IPS-18c (cell line): Measurements from ENCODE around the gene STAM.
"Not testable (repeated sequence)": the region's sequence is repeated elsewhere in the genome, so short reads cannot be mapped to it uniquely, and the experiment has no call there.

Source experiments
- H3K4me3 ChIP-seq: 2 replicates; pipeline ENCODE4 v1.7.0; 2013; ENCODE audit warnings: low read depth, mild to moderate bottlenecking, low read length, moderate library complexity; ENCODE audit not compliant: insufficient read depth
- H3K9me3 ChIP-seq: one replicate; pipeline ENCODE4 v1.6.1; 2013; ENCODE audit warnings: mild to moderate bottlenecking, low read length, moderate library complexity; ENCODE audit not compliant: control insufficient read depth, insufficient read depth

The STAM gene

DNA sequence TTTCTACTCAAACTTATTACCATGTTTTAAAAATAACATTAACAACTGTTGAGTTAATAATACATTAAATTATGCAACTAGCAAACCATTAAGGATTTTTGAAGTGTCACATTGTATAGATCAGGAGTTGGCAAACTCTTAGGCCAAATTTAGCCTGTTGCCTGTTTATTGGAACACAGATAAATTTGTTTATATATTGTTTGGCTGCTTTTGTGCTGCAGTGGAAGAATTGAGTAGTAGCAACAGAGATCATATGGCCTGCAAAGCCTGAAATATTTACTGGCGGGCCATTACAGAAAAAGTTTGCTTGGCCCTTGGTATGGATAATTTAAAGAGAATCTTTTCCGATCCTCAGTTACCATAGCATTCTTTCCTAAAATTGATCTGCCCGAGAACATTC is 57.4 kb downstream of the STAM start:
- Histone ChIP-seq H3K9me3 (no peaks in the 10 kb centered on the region), H3K4me3 (no peak overlapping the region)

DNA sequence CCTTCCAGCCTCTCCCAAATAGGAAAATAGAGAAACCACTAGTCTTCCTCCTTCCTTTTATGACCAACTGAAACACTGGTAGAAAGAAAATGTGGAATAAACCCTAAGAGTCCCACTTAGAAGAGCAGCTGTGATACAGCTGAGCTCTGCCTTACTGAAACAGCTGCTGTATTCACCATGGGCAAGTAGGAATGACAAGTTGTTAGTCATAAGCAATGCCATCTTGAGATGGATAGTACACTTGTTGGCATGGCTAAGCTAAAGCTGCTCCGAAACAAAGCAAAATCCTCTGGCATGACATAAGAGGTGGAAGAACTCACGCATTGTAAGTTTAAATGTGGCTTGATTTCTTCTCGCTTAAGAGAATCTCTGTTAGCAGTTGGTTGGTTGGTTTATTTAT is 59.8 kb downstream of the STAM start:
- Histone ChIP-seq H3K4me3 (no peak overlapping the region), H3K9me3 (no peaks in the 10 kb centered on the region)

DNA sequence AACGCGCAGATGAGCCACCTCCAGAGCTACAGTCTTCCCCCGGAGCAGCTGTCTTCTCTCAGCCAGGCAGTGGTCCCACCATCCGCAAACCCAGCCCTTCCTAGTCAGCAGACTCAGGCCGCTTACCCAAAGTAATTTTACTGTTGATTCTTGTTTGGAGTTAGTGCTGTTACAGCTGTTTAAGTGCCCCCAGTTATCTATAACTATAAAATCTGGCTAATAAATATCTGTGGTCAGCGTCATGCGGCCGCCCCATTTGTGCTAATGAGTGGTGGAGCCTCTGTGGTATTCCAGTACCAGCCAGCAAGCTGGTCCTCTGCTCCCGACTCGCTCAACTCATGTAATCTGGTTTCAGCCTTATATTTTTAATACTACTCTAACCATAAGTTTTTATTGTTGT is 64.9 kb downstream of the STAM start:
- Histone ChIP-seq H3K9me3 (no peaks in the 10 kb centered on the region), H3K4me3 (no peak overlapping the region)

DNA sequence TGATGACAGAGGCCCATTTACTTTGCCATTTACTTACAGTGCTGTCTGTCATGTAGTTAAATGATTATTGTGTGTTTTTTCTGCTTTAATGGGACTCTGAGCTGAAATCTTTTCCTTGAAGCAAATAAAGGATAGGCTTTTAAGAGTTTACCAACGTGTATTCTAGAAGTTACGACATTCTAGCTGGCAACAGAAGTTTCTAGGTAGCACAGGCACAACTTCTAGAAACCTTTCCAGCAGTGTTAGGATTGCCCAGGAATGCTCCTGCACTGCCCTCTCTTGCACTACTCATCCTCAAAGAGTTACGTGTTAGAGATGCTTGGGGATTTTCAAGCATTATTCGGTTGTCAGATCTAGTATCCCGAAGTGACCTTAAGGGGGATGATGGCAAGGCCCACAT is 65.5 kb downstream of the STAM start:
- Histone ChIP-seq H3K9me3 (no peaks in the 10 kb centered on the region), H3K4me3 (no peak overlapping the region)

DNA sequence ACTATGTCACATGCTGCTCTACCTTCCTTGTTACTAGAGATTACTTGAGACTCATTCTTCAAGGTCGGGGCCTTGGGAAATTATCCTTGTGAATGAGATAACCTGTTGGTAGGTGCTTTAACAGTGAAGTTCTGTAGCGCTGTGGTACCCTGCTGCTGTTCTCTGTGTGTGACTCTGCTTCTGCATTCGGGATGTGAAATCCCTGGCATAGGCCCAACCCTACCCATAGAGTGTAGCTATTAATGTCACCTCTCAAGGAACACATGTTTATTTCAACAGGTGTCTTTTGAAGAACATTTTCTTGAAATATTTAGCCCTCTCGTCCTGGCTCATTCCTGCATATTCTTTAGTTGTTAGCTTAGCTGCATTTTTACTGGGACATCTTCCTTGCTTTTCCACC is 66.2 kb downstream of the STAM start:
- no peak overlapping the region for H3K4me3 ChIP-seq
- no peaks in the 10 kb centered on the region for H3K9me3 ChIP-seq

DNA sequence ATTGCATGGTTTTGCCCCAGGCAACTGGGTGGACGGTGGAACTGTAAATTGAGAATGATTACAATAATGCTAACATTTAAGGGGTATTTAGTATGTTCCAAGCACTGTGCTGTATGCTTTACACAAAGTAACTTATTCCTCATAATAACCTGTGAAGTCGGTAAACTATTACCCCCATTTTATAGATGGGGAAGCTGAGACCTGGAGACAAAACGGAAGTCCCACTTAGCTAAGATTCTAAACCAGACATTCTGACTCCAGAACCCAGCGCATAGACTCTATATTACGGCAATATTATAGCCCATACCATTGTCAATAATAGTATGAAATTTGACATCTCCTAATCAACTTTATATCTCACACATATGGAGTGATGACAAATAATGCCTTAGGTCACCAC is 68.1 kb downstream of the STAM start:
- H3K4me3 ChIP-seq: no peak overlapping the region
- no peaks in the 10 kb centered on the region for H3K9me3 ChIP-seq

DNA sequence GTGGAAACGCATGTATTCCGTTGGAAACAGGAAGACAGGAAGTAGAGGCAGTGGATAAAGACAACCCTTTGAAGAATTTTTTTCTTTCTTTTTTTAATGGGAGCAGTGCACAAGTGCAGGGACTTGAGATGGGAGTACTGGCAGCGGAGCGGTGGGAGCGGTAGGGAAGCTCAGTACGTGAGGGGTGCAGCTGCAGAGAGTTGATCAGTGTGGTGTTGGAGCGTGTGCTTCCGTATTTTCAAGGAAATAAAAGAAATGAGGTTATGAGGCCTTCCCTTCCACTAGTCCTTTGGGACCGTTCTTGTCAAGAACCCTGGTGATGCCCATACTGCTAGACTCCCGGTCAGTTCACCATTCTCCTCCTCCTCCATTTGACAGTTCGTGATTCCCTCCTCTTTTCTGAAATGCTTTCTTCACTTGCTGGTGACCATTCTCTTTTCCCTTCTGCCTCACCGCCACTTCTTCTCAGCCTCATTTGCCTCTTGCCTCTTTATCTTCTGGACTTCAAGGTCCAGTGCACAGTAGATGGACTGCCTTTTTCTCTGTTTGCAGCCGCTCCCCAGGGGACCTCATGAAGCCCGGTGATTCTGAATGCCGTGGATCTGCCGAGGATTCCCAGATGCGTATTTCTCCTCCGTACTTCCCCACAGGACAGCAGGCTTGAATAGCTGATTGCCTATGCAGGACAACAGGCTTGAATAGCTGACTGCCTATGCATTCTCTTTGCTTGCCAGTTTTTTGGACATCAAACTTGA is 68.9 kb downstream of the STAM start:
- Histone ChIP-seq H3K9me3 (no peaks in the 10 kb centered on the region), H3K4me3 (no peak overlapping the region; the same call in 1 of the 2 replicates)

DNA sequence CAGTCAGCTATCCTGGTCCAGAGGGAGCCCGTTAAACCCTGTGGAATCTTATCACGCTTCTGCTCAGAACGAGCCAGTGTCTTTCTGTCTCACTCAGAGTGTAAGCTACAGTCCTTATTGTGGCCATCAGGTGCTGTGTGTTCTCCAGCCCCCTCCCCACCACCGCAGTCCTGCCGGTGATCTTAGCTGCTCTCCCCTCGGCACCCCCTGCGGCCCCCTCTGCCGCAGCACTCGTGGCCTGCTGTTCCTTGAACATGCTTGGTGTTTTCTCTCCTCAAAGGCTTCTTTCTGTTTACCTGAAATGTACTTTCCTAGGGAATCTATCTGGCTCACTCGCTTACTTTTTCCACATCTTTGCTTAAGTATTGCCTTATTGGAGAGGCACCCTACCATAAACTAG is 69.8 kb downstream of the STAM start:
- H3K9me3 ChIP-seq: no peaks in the 10 kb centered on the region
- no peak overlapping the region; the same call in 1 of the 2 replicates for H3K4me3 ChIP-seq

DNA sequence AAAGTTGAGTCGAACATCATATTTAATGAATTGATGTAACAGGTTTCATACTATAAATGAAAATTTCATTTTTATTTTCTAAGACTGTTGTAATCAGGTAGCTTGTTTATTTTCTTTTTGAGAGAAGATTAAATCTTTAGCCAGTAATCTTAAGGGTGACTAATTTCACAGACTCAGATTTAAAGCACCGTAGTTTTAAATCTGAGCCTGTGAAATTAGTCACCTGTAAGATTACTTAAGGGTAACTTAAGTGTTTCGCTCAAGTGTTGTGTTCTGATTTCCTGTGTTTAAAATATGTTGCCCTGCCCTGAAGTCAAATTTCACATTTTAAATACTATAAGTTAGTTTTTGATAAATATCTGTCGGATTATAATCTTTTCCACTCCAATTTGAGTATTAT is 72.2 kb downstream of the STAM start:
- no peaks in the 10 kb centered on the region for H3K9me3 ChIP-seq
- H3K4me3 ChIP-seq: no peak overlapping the region

DNA sequence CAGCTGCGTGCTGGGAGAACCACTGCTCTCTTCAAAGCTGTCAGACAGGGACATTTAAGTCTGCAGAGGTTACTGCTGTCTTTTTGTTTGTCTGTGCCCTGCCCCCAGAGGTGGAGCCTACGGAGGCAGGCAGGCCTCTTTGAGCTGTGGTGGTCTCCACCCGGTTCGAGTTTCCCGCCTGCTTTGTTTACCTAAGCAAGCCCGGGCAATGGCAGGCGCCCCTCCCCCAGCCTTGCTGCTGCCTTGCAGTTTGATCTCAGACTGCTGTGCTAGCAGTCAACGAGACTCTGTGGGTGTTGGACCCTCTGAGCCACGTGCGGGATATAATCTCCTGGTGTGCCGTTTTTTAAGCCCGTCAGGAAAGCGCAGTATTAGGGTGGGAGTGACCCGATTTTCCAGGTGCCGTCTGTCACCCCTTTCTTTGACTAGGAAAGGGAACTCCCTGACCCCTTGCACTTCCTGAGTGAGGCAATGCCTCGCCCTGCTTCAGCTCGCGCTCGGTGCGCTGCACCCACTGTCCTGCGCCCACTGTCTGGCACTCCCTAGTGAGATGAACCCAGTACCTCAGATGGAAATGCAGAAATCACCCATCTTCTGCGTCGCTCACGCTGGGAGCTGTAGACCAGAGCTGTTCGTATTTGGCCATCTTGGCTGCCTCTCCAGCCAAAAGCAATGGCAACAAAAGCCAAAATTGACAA is 78.5 kb downstream of the STAM start:
- H3K4me3 ChIP-seq, H3K9me3 ChIP-seq: not testable (repeated sequence)

DNA sequence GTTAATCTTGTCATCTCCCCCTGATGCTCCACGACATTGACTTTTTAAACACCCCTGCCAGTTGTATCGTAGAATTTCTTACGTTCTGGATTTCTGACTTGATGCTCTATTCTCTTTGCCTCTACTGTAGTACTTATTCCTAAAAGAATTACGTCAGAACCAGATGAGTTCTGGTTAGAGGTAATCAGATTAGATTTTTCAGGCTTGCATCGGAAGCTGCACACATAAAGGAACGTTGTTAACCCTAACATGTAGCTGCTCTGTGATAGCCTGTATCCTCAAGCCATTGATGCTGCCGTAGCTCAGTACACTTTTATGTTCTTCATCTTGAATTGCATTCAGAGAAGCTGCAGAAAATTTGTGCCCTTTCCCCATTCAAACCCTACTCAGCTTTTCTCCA is 81.8 kb downstream of the STAM start:
- H3K9me3 ChIP-seq: peaks cover 6% of the 10 kb centered on the region
- H3K4me3 ChIP-seq: no peak overlapping the region

DNA sequence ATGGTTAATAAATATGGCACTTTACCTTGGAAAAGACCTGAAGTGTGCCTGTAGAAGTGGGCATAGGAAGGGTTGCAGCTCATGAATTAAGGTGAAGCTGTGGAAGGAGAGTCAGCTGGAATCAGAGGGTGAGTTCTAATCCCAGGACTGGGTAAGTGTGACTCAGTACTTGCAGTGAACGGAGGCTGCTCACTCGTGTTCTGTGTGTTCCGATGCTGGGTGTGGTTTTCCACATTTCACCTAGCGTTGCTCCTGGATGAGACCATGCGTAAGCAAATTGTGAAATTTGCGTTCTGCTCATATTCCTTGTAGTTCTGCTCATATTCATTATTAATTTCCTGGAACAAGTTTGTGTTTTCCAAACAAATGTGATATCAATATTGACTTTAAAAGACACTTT is 85.7 kb downstream of the STAM start:
- Histone ChIP-seq H3K9me3 (no peaks in the 10 kb centered on the region), H3K4me3 (no peak overlapping the region)

DNA sequence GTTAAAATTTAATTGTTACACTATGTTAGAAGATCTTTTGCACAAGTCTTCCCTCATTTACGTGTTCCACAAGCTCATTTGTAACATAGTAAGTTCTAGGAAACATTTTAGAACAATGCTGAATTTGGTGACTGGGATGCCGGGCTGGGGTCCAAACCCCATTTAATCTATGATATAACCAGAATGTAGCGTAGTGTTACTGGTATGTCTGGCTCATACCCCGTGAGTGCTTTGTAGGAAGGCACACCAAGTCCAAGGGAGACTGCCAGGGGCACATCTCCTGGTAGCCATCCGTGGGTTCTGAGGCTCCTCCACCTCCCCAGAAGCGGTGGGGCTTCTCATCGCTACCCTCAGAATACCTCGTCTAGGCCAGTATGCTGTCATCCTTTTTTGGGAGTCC is 86.7 kb downstream of the STAM start:
- H3K9me3 ChIP-seq: no peaks in the 10 kb centered on the region

DNA sequence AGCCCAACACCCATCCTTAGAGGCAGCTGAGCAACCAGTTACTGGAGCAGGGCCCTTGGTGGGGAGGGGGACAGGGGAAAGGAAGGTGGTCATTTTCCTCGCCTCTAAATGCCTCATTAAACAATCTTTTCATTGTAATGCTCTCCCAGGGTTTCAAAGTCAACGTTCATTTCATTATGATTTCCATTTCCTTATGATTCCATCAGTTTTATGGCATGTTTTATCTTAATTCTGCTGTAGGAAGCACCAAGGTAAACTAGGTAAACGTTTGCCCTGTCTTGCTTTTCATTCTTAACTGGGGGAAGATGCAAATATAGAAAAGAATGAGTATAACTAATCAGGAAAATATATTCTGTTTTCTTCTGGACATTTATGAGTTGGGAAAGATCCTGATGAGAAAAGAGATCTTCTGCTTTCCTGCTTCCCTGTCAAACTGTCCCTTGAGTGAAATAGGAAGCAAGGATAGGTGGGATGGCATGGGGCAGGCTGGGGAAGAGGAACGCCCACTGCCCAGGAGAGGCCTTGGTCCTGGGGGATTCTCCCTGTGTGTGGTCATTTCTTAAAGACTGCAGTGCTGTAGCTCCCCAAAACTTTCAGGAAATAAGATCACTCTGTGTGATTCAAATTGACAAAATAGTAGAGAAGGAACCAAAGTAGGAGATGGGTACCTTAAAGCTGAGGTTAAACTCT is 87.5 kb downstream of the STAM start:
- H3K4me3 ChIP-seq: no peak overlapping the region
- H3K9me3 ChIP-seq: no peaks in the 10 kb centered on the region

More for the DNA sequence above, 86.7 kb downstream of the STAM start:
- no peak overlapping the region for H3K4me3 ChIP-seq

DNA sequence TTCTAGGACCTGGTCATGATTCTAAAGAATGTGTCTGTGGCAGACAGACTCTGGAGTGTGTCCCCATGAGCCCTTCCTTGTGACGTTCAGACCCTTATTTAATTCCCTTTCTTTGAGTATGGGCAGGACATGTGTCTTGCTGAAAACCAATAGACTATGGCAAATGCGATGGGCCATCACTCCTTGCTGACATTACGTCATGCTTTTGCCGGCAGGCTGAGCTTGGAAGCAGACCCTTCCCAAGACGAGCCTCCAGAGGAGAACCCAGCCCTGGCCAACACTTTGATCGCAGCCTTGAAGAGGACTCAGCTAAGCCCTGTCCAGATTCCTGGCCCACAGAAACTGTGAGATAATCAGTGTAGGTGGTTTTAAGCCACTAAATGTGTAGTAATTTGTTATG is 89.7 kb downstream of the STAM start:
- Histone ChIP-seq H3K4me3 (no peak overlapping the region), H3K9me3 (no peaks in the 10 kb centered on the region)

DNA sequence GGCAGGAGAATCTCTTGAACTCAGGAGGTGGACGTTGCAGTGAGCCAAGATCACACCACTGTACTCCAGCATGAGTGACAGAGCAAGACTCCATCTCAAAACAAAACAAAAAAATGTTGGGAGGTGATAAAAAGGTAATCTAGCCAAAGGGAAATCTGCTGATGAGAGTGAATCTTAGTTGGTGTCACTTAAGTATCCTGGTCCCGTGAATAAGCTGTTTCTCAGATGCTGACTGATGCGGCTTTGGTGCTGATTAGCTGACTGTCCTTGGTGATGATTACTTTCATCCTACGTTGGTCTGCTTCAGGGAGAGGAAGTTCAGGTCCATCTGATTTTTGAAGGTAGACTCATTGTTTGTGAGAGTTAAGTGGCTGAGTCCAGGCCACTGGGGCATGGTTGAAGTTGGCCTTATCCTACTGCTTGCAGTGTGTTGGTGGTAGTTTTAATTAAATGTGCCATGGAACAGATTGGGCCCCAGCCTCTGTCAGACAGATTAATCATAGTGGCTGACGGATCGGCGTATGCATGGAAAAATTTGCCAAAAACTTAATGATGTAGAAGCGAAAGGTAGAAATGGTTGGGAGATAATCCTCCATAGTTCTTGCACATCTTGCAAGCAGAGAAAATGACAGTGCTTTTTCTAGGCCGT is 90.6 kb downstream of the STAM start:
- Histone ChIP-seq H3K4me3 (no peak overlapping the region), H3K9me3 (no peaks in the 10 kb centered on the region)

DNA sequence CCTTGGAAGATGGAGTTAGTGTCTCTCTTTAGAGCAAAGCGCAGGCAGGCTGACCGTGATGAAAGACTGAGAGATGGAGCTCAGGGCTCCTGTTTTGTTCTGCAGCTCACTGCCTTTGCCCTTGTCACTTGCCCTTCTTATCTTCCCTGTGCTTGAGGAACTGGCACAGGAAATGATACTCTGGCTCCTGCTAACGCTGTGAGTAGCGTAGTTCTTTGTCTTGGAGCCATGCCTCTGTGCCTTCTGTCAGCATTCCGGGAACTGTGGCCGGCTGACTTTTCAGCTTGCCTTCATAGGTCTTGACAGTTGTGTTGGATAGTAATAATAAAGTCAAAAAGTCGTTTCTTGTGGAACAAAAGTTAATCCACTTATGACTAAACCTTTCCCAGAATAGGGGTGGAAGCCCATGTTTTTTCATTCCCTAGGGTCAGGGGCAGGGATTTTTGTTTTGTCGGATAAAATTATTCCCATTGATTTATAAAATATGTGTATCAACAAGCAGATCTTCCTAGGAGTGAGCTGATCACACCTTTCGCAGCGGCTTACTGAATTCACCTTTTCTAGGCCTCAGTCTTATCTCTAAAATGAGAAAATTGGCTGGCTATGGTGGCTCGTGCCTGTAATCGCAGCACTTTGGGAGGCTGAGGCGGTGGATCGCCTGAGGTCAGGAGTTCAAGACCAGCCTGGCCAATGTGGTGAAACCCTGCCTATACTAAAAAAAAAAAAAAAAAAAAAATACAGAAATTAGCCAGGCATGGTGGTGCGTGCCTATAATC is 91.4 kb downstream of the STAM start:
- no peaks in the 10 kb centered on the region for H3K9me3 ChIP-seq
- H3K4me3 ChIP-seq: no peak overlapping the region
